ENCODE measurements around the gene GLYATL1B. TPM values are rescaled to one million over a fixed set of nuclear protein-coding genes. Genes with fewer than 3 reads are reported as not detected.
"Not testable (repeated sequence)": the region's sequence is repeated elsewhere in the genome, so short reads cannot be mapped to it uniquely, and the experiment has no call there.

The GLYATL1B gene
- total RNA-seq, 1 donor from 2014 or later: not detected

- peaks cover 3% of the 10 kb centered on the region for H3K27me3 Mint-ChIP-seq (ENCODE audit: unreplicated experiment)
- no peaks in the 10 kb centered on the region for H3K4me1 Mint-ChIP-seq (ENCODE audit: unreplicated experiment)
- peaks cover 4% of the 10 kb centered on the region for H3K9me3 Mint-ChIP-seq (ENCODE audit: unreplicated experiment)
- H3K4me3 Mint-ChIP-seq (ENCODE audit: unreplicated experiment): no peak overlapping the region
- TF ChIP-seq CTCF (IDR thresholded peaks at IDR 0.05; ENCODE audit: unreplicated experiment): peak; percentile 81
- H3K36me3 Mint-ChIP-seq (ENCODE audit: low read depth, unreplicated experiment): peaks cover 22% of the 10 kb centered on the region
- peak; percentile 93 for DNase-seq (ENCODE audit: low spot score)
- H3K27ac Mint-ChIP-seq (ENCODE audit: unreplicated experiment): no peak overlapping the region
Observed at GRCh38 chr11:59135648-59136461, 49.7 kb downstream of the GLYATL1B start.

GRCh38 chr11:59136551-59136950, 50.4 kb downstream of the GLYATL1B start:
- not testable (repeated sequence) for DNase-seq (ENCODE audit: low spot score); H3K4me3 Mint-ChIP-seq (ENCODE audit: unreplicated experiment); H3K27me3 Mint-ChIP-seq (ENCODE audit: unreplicated experiment); H3K4me1 Mint-ChIP-seq (ENCODE audit: unreplicated experiment); H3K27ac Mint-ChIP-seq (ENCODE audit: unreplicated experiment); H3K9me3 Mint-ChIP-seq (ENCODE audit: unreplicated experiment)
- H3K36me3 Mint-ChIP-seq (ENCODE audit: low read depth, unreplicated experiment): peaks cover 16% of the 10 kb centered on the region

- Mint-ChIP-seq H3K27me3 (ENCODE audit: unreplicated experiment) (peaks cover 3% of the 10 kb centered on the region), H3K4me1 (ENCODE audit: unreplicated experiment) (peaks cover 4% of the 10 kb centered on the region), H3K36me3 (ENCODE audit: low read depth, unreplicated experiment) (peaks cover 14% of the 10 kb centered on the region), H3K9me3 (ENCODE audit: unreplicated experiment) (no peaks in the 10 kb centered on the region), H3K27ac (ENCODE audit: unreplicated experiment) (no peak overlapping the region), H3K4me3 (ENCODE audit: unreplicated experiment) (no peak overlapping the region)
- no peak for DNase-seq (ENCODE audit: low spot score)
- TF ChIP-seq CTCF (IDR thresholded peaks at IDR 0.05; ENCODE audit: unreplicated experiment): no peak
Observed at GRCh38 chr11:59137190-59137589, 51.1 kb downstream of the GLYATL1B start.

DNA sequence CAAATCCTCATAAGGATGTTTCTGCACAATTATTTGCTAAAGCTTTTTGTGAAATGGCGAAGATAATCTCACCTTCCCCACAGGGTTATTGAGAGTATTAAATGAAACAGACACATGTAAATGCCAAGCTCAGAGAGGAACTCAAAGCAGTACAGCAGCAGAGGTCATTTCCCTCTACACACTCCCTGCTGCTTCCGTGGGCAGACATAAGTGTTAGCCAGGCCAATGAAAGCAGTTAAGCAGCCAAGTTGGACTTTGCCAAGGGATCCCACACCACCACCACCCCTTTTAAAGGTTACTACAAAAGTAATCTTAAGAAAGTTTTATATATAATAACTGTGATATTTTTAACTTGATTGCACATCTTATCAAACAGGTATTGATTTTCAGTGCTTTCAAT, 52.5 kb downstream of the GLYATL1B start:
- Mint-ChIP-seq H3K4me3 (ENCODE audit: unreplicated experiment) (no peak overlapping the region), H3K4me1 (ENCODE audit: unreplicated experiment) (peaks cover 15% of the 10 kb centered on the region), H3K36me3 (ENCODE audit: low read depth, unreplicated experiment) (peaks cover 6% of the 10 kb centered on the region), H3K27ac (ENCODE audit: unreplicated experiment) (no peak overlapping the region), H3K9me3 (ENCODE audit: unreplicated experiment) (no peaks in the 10 kb centered on the region), H3K27me3 (ENCODE audit: unreplicated experiment) (peaks cover 3% of the 10 kb centered on the region)
- DNase-seq (ENCODE audit: low spot score): no peak
- TF ChIP-seq CTCF (IDR thresholded peaks at IDR 0.05; ENCODE audit: unreplicated experiment): no peak

- peaks cover 3% of the 10 kb centered on the region for H3K27me3 Mint-ChIP-seq (ENCODE audit: unreplicated experiment)
- no peak for TF ChIP-seq CTCF (IDR thresholded peaks at IDR 0.05; ENCODE audit: unreplicated experiment)
- peaks cover 5% of the 10 kb centered on the region for H3K36me3 Mint-ChIP-seq (ENCODE audit: low read depth, unreplicated experiment)
- no peak for DNase-seq (ENCODE audit: low spot score)
- no peak overlapping the region for H3K27ac Mint-ChIP-seq (ENCODE audit: unreplicated experiment)
- no peaks in the 10 kb centered on the region for H3K9me3 Mint-ChIP-seq (ENCODE audit: unreplicated experiment)
- peaks cover 22% of the 10 kb centered on the region for H3K4me1 Mint-ChIP-seq (ENCODE audit: unreplicated experiment)
- H3K4me3 Mint-ChIP-seq (ENCODE audit: unreplicated experiment): no peak overlapping the region
Observed at GRCh38 chr11:59141191-59141590, 55.1 kb downstream of the GLYATL1B start.
